HG03439 (cell line): ENCODE data around the gene PLXNB1.
"Not testable (repeated sequence)": the region's sequence is repeated elsewhere in the genome, so short reads cannot be mapped to it uniquely, and the experiment has no call there.

Source experiments
- ATAC-seq: cut with Tn5 transposase; IDR thresholded peaks from one replicate; pipeline ENCODE4 v1.9.1; 2021; ENCODE audit warnings: mild to moderate bottlenecking, moderate library complexity; ENCODE audit not compliant: unreplicated experiment

Gene PLXNB1

DNA sequence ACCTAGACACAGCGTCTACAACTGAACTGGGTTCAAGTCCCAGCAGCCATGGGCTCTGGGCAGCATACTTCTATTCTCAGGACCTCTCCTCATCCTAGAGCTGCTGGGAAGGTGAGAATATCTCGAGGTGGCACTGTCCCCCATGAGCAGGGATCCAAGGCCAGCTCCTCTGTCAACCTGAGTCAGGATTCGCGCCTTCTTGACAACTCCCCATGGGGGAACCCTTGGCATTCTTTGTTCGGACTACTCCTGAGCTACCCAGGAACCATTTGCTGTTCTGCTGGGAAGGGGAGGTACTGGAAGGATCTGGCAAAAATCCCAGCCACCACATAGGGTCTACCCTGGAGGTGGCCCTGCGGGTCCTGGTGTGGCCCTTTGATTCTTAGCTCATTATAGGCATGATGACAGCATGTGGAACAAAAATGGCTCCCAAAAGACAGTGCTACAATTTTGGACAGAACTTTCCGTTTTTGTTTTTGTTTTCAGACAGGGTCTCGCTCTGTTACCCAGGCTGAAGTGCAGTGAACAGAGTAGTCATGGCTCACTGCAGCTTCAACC, 22.3 kb downstream of the PLXNB1 start:
- ATAC-seq = no peak

DNA sequence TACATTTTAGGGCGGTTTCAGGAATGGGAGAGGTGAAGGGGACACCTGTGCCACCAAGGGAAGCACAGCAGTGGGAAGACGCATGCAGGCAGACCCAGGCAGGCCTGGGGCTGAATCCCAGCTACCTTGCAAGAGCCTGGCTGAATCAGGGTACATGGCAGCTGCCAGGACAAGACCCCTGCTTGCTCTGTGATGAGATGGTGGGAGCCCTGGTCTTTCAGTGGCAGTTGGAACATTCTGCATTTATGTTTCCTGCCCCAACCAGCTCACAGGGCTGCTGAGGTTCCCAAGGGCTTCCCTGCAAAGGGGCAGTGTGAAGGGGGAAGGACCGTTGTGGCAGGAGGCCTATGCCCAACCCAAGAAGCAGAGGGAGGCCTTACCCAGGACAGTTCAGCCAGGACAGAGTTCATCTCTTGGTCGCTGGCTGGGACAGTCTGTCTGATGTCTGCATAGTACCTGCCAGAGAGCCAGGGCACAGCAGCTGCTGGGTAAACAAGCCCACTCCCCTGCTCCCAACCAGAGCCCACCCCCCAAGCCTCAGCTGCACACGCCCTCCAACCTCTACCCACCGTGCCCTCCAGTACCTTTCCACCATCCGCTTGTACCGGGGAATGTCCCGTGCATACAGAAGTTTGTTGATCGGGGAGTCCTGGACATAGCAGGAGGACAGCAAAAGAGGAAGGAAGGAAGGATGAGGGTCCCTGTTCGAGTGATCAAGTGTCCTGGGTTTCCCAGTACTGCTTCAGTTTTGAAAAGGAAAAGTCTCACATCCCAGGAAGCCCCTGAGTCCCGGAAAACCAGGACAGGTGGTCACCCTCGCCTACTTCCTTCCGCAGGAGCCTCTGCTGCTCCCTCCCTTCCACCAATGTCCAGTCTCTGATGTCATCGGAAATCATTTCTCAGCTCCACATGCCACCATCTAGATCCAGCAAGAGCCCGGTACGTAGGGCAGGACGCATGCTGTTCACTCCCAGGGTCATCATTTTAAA, 23.1 kb downstream of the PLXNB1 start:
- ATAC-seq = no peak

DNA sequence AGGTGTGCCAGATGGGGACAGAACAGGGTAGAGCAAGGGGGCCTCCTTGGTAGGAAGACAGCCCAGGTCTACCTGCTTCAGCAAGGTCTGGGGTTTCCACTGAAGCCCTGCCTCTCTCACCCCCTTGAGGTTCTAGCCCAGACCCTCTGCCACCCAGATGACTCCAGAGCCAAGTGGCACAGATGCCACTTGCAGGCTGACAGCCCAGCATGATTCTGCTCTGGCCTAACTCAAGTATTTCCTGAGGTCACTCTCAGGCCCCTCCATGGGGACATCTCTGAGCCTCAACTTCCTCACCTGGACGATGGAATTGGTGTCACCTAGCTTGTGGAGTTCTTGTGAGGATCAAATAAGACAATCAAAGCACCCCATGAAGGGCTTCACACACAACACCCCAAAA, 23.9 kb downstream of the PLXNB1 start:
- ATAC-seq = no peak

DNA sequence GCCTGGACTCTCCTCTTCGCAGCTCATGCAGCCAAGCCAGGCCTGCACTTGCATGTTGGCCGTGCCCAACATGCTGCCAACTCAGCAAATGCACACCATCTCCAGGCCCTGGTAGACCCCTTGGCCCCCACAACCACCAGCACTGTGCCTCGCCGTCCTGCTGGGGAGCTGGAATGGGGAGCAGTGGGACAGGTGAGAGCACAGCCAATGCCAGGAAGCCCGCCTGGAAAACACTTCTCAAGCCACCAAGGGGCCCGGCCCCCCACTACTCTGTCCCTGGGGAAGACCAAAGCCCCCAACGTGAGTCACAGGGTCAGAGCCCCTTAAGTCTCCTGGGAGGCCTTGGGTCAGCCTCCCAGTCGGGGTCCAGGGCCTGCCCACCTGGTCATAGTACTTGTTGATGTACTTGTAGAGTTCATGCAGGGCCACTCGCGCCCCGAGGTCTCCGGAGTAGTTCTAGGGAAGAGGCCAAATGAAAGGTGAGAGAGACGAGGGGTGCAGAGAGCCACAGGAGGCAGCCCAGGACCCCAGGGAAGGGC, 24.5 kb downstream of the PLXNB1 start:
- no peak for ATAC-seq

DNA sequence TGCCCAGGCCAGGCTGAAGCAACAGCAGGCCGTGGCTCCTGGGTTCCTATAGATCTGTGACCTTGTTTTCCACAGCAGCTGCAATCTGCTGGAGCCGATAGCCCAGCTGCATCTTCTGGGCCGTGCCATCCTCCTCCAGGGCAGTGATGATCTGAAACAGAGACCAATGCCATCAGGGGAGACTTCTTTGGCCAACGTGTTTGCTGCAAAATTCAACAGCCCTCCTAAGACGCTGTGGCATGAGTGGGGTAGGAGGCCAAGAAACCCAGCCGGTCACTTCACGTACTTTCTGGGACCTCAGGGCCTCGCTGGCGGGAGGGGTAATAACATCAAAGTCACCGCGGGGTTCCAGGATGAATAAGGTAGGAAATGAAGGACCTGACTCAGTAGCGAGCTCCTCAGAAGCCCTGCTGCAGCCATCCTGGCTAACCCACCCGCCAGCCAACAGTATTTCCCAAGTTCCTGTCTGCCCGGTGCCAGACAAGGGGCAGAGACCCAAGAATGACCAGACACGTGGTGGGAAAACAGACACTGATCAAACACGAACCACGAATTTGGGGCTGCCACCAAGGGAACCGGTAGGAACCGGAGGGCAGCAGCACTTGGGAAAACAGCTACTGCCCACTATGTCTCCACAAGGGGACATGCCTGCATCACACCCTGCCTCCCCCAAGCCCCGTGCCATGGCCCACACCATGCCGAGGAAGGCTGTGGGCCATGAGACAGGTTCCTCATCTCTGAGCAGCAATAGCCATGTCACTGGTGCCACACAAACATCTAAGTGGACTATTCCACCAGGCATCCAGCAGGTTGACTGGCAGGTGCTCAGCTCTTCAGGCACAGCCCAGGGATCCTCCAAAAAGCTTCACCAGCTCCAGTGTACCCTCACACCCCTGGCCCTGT, 25.2 kb downstream of the PLXNB1 start:
- no peak for ATAC-seq

DNA sequence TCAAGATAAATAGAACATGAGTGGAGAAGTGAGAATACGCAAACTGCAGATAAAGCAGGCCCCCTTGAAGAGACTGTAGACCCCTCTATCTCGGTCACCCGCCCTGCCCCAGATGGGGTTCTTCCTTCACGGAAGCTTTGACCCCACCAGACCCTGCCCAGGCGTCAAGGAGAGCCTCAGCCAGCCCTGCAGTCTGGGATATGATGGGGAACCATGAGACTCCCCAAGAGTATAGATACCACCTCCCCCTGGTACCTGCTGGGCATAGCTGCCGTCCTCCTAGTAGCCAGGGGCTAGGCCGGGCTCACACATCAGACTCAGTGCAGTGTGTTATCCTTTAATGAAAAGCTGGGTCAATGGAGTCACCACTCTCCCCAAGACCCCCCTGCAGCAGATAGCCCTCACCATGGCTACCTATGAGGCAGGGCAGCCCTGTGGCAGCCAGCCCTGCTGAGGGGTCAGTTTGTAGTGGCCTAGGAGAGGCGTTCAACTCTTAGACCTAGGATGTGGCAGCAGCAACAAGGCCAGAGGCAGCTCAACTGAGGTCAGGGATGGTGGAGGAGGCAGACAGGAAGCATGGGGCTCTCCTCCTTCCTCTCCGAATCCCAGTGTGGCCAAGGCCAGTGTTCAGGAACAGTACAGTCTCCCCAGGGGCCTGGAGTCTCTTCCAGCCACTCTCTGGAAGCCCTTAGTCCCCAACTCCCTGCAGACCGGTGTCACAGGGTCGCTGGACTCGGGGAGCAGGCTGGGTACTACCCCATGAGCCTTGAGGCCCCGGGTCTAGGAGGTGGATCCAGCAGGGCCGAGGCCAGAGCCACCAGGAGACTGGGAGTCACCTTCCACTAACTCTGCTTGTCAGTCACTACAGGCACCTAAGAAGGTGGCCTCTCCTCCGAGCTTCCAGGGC, 26.1 kb downstream of the PLXNB1 start:
- ATAC-seq = no peak

DNA sequence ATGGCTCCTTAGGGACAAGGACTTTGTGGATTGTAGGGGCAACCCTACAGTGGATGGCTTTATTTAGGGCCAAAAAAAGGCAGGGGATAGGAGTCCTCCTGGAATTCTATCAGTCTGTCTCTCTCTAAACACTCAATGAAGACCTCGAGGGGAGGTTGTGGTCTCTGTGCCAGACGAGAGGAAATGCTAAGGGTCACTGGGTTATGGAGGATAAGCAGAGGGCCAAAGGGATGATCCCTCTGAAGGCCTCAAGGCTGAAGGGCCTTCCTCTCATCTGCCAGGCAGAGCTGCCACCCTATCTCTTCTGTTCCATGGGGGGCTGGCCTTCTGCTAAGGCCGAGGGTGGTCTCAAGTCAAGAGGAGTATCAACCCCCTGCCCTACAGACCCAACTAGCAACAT, 27.0 kb downstream of the PLXNB1 start:
- ATAC-seq = no peak

DNA sequence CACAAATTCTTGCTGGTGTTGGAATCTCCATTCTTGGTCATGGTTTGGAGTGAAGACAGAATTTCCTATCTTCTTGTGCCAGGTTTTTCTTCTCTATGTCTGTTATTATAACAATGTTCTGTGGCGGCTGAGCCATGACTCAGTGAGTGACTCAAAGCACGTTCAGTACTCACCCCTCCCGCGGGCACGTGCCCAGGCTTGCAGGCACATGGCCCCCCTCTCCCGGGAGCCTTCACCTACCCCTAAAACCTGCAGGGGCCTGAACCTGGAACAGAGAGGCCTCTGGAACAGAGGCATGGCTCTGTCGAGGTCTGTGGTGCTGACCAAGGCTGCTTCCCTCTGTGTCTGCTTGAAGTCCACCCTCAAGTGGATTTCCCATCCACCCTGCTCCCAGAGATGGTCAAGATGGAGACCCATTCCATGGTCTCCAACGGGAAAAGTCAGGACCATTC, 27.6 kb downstream of the PLXNB1 start:
- no peak for ATAC-seq

DNA sequence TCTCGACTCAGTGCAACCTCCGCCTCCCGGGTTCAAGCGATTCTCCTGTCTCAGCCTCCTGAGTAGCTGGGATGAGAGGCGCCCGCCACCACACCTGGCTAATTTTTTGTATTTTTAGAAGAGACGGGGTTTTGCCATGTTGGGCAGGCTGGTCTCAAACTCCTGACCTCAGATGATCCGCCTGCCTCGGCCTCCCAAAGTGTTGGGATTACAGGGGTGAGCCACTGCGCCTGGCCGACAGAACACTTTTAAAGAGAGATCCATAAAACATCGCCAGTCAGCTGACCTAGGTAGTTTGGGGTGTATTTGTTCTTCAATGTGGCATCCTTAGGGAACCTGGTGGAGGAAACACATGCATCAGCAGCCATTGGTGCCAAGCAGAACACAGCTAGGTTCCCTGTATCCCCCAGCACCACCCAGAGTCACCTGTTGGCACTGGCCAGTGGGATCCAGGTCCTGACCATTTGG, 28.4 kb downstream of the PLXNB1 start:
- not testable (repeated sequence) for ATAC-seq

DNA sequence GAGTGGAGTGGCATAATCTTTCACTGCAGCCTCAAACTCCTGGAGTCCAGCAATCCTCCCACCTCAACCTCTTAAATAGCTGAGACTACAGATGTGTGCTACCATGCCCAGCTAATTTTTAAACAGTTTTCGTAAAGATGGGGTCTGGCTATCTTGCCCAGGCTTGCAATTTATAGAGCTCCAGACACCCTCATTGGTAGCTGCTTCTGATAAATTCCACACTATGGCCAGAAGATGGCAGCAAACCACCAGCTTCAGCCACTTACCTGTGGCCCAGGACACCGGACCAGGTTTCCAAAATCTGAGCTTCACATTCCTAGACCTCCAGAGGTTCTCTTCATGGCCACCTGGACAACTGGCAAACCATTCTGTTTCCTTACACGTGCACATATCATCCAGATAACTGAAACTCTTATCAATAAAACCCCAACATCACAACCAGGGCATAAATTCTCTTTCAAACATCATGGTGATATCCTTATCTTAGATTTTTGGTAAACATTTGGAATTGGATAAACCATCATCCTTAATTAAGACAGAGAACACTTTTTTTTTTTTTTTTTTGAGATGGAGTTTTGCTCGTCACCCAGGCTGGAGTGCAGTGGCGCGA, 29.0 kb downstream of the PLXNB1 start:
- ATAC-seq = no peak

DNA sequence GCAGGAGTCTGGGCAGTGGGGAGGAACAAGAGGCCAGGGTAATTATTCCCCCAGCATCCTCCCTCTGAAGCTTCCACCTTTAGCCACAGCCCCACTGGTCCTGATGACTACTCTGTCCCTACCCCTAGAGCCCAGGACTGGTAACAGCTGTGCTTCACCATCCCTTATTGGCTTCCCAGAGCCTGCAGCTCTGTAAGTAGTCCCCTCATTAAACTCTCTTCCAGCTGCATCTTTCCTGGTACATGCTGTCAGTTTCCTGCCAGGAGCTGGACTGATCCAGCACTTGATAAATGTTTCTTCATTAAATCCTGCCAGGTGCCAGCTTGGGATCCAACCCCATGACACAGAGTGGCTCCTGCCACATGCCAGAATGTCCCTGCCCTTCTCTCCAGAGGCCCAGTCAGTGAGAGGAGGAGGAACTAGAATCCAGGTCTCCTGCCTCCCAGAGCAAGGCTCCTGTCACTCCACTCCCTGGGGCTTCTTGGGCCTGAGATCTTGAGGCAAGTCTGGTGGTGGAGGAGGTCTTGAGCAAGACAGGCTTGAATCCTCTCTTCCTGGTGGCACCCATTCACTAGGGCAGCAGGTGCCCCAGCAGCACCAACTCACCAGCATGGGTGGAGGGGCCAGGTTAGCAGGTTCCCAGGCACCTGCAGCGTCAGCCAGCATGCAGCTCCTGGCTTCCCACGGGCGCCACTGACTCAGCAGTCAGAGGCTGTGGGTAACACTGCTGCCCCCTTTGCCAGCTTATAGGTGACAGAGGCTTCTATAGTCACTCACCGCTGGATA, 30.3 kb downstream of the PLXNB1 start:
- ATAC-seq = no peak

DNA sequence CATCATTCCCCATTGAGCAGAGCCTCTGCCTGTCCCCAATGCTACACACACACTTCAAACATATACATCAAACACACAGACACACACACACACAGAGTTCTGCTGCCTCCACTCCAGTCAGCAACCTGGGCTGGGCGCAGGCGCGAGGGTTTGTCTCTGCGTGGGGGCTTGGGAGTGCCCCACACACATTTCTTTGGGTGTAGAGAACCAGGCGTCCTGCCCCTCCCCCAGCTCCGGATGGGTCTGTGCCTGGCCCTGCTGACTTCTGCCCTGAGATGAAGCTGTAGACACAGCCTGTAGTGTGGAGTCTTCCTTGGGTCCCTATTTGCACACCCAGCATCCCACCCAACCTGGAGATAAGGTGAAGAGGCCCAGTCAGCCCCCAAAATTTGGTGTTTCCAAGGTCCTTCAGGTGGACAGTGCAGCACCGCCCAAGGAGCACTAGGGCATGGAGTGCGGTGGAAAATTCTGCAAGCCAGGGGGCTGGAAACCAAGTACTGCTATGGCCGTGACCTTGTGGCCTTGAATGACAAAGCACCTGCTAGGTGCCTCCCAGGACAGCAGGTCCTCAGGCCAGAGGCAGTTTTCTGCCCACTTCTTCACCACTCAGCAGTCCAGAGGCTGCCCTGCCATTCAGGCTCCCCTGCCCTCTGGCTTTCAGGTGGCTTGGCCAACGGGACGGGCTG, 31.0 kb downstream of the PLXNB1 start:
- ATAC-seq = no peak

DNA sequence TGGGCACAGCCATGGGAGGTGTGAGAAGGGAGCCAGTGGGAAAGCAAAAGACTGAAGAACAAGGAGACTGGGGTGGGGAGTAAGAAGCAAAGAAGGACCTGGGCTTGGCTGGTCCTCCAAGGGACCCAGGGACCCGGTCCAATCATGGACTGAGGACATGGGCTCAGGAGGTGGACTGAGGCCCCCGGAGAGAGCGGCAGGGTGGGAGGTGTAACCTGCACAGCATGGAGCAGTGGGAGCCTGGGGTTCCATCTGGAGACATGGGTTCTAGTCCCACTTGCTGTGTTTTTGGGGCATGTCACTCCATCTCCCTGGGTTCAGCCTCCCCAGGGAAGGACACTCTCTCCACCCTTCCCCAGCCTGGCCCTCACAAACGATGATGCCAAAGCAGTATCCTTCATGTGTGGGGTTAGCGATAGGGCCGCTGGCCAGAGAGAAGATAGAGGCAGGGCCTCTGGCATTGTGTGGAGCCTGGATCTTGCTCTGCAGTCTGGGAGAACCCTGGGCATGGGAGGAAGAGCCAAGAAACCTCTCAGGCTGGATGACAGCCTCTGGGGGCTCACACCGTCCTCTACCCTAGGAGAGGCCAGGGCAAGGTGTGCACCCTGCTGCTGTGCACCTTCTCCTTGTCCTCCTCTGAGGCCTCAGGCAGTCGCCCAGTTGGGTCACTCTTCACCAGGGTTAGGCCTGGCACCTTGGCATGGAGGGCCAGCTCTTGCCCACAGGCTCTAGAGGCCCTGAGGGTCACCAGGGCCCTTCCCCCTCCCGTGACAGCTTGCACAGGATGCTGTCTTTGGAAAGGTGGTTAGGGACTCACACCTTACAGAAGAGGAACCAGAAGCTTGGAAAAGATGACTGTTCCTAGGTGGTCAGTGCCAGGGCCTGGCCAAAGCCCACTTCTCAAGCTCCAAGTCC, 31.9 kb downstream of the PLXNB1 start:
- ATAC-seq = no peak

DNA sequence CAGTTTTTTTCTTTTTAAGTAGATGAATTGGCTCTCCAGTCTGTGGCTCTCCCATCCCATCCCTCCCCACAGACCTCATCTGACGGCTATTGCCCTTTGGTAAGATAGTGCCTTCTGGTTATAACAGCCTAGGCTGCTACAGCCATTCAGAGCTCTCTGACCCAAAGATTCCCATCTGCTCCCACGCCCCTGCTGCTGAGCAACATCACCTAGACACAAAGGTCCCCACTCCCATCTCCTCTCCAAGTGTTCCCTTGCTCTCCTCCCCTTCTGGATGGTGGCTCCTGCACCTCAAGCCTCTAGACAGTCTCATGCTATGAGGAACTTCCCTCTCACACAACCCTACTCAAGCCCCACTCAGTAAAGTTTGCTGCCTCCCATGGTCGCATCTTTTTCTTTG, 34.2 kb downstream of the PLXNB1 start:
- ATAC-seq = no peak

DNA sequence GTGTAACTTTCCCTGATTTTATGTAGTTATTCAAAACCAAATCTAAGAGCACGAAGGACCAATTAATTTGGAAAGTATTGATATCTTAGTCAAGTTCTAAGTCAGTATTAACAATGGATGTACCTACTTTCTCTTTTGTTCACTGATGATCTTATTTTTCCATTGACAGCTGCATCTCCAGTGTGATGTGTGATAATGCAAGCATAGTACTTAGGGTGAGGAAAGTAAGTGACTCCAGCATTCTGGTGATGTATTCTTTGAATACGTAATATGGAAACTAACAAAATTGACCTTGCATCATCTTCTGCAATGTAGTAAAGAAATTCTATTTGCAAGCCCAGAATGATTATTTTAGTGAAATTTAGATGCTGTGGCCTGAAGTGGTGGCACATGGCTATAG, 35.5 kb downstream of the PLXNB1 start:
- no peak for ATAC-seq

DNA sequence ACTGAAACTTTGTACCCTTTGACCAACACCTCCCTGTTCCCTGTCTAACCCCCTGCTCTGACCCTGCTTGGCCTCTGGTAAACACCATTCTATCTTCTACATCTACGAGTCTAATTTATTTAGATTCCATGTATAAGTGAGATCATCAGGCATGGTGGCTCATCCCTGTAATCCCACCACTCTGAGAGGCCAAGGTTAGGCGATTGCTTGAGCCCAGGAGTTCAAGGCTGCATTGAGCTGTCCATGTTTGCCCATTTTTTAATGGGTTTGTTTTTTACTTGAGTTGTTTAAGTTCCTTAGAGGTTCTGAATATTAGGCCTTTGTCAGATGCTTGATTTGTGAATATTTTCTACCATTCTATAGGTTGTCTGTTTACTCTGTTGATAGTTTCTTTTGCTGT, 40.9 kb downstream of the PLXNB1 start:
- ATAC-seq = no peak

DNA sequence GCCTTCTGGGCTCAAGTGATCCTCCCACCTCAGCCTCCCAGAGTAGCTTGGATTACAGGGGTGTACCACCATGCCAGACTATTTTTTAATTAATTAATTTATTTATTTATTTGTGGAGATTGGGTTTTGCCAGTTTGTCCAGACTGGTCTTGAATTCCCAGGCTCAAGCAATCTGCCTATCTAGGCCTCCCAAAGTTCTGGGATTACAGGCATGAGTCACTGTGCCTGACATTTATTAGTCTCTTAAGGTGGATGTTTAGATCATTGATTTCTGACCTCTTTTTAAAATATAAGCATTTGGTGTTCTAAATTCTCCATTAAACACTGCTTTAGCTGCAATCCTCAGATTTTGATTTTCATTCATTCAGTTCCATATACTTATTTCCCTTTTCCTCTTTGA, 42.3 kb downstream of the PLXNB1 start:
- ATAC-seq = no peak
